Liver (tissue), 3 donors: ENCODE results near the gene MANBA.

Experiments used
- CTCF ChIP-seq: fragments of 150-350 bp; IDR thresholded peaks from 2 replicates; pipeline ENCODE4 v1.5.1; 2017; ENCODE audit warnings: improper control_type of control experiment, low read depth, low read length; ENCODE audit not compliant: missing input control
- EGR1 ChIP-seq, 2 donors: IDR thresholded peaks; 2 replicates each; pipeline ENCODE4 v1.6.1; 2016 to 2018; ENCODE audit warnings: antibody characterized with exemption in 2 of 2, low read depth in 2 of 2
- FOXA1 ChIP-seq: IDR thresholded peaks from 2 replicates; pipeline ENCODE4 v1.6.1; 2016; ENCODE audit warnings: antibody characterized with exemption
- GABPA ChIP-seq, 2 donors: IDR thresholded peaks in 1 of 2; conservative IDR thresholded peaks in 1 of 2; 2 replicates each; pipeline ENCODE4 v1.6.1; 2016; ENCODE audit warnings: antibody characterized with exemption in 2 of 2, mild to moderate bottlenecking in 1 of 2, moderate library complexity in 1 of 2
- HNF4A ChIP-seq, 2 donors: conservative IDR thresholded peaks; 2 replicates each; pipeline ENCODE4 v1.6.1; 2016; ENCODE audit warnings: antibody characterized with exemption in 2 of 2, mild to moderate bottlenecking in 2 of 2
- JUND ChIP-seq, 2 donors: IDR thresholded peaks; 2 replicates each; pipeline ENCODE4 v1.6.1; 2016; ENCODE audit warnings: antibody characterized with exemption in 2 of 2
- MAX ChIP-seq: IDR thresholded peaks from 2 replicates; pipeline ENCODE4 v1.6.1; 2016; ENCODE audit warnings: antibody characterized with exemption
- RAD21 ChIP-seq, 2 donors: IDR thresholded peaks; 2 replicates each; pipeline ENCODE4 v1.6.1; 2016; ENCODE audit warnings: antibody characterized with exemption in 2 of 2, mild to moderate bottlenecking in 2 of 2
- REST ChIP-seq: IDR thresholded peaks from 2 replicates; pipeline ENCODE4 v1.6.1; 2016; ENCODE audit warnings: antibody characterized with exemption, mild to moderate bottlenecking
- RXRA ChIP-seq, 2 donors: IDR thresholded peaks; 2 replicates each; pipeline ENCODE4 v1.6.1; 2017 to 2018; ENCODE audit warnings: antibody characterized with exemption in 2 of 2, mild to moderate bottlenecking in 1 of 2
- SP1 ChIP-seq: IDR thresholded peaks from 2 replicates; pipeline ENCODE4 v1.6.1; 2018; ENCODE audit warnings: antibody characterized with exemption, mild to moderate bottlenecking
- TAF1 ChIP-seq: conservative IDR thresholded peaks from 2 replicates; pipeline ENCODE4 v1.6.1; 2016; ENCODE audit warnings: antibody characterized with exemption, mild to moderate bottlenecking
- YY1 ChIP-seq: IDR thresholded peaks from 2 replicates; pipeline ENCODE4 v1.6.1; 2016; ENCODE audit warnings: antibody characterized with exemption, mild to moderate bottlenecking
- ZBTB33 ChIP-seq: IDR thresholded peaks from 2 replicates; pipeline ENCODE4 v1.6.1; 2016; ENCODE audit warnings: antibody characterized with exemption
- donor health status: healthy.
- donor health status: healthy.

GRCh38 chr4:102623622-102624021 is 137.1 kb downstream of the MANBA start:
- TF ChIP-seq HNF4A (conservative IDR thresholded peaks at IDR 0.05) (no peak), CTCF (no peak), EGR1 (IDR thresholded peaks at IDR 0.05; ENCODE audit: low read depth in 2 of 2) (no peak), SP1 (no peak), REST (no peak), ZBTB33 (no peak), FOXA1 (no peak), JUND (IDR thresholded peaks at IDR 0.05) (no peak), TAF1 (no peak), RXRA (IDR thresholded peaks at IDR 0.05) (no peak), GABPA (IDR thresholded peaks at IDR 0.05 in 1 of 2, conservative IDR thresholded peaks at IDR 0.05 in 1 of 2) (no peak), RAD21 (IDR thresholded peaks at IDR 0.05) (no peak), YY1 (no peak), MAX (no peak)
